AG09319 (cell line): ENCODE measurements around the gene ZBTB44.

Experiments
- DNase-seq: peaks from one replicate; pipeline ENCODE4 v3.0.0-alpha.2; 2010; ENCODE audit warnings: low read depth; ENCODE audit errors: extremely low read depth
- CTCF ChIP-seq: IDR thresholded peaks from 2 replicates; pipeline ENCODE4 v1.5.1; 2011; ENCODE audit warnings: low read depth, mild to moderate bottlenecking, inconsistent platforms, low read length, moderate library complexity

Gene ZBTB44

GRCh38 chr11:130204703-130205095 is 110.0 kb downstream of the ZBTB44 start:
- no peak for DNase-seq
- TF ChIP-seq CTCF = no peak

- TF ChIP-seq CTCF = no peak
- DNase-seq = no peak
Observed at GRCh38 chr11:130203766-130204702, 110.7 kb downstream of the ZBTB44 start.

GRCh38 chr11:130202818-130203689 is 111.7 kb downstream of the ZBTB44 start:
- DNase-seq = no peak
- no peak for TF ChIP-seq CTCF

- no peak for TF ChIP-seq CTCF
- DNase-seq = no peak
Observed at GRCh38 chr11:130202009-130202817, 112.5 kb downstream of the ZBTB44 start.

- no peak for DNase-seq
- no peak for TF ChIP-seq CTCF
Observed at GRCh38 chr11:130201026-130201425, 113.7 kb downstream of the ZBTB44 start.

- no peak for DNase-seq
- no peak for TF ChIP-seq CTCF
Observed at GRCh38 chr11:130199792-130200191, 114.9 kb downstream of the ZBTB44 start.
